Upper lobe of left lung (tissue), 4 donors: ENCODE measurements around the gene SLC40A1.

Experiments used
- EP300 ChIP-seq, 4 donors: sonication (generic); formaldehyde crosslinking; IDR thresholded peaks; one replicate each; pipeline ENCODE4 v1.5.1; 2017; ENCODE audit warnings: antibody characterized with exemption in 4 of 4, control low read depth in 2 of 4
- POLR2A ChIP-seq, 4 donors: fragments of 450-650 bp; IDR thresholded peaks; one replicate each; pipeline ENCODE4 v1.5.1; 2016 to 2017; ENCODE audit warnings: antibody characterized with exemption in 4 of 4, mild to moderate bottlenecking in 2 of 4
- POLR2AphosphoS5 ChIP-seq, 2 donors: sonication (generic); formaldehyde crosslinking; IDR thresholded peaks; one replicate each; pipeline ENCODE4 v1.5.1; 2017; ENCODE audit warnings: antibody characterized with exemption in 2 of 2
- TF ChIP-seq, protein P1 (sequence below), 6 experiments: fragments of 450-650 bp in 4 of 6; fragments of 200-600 bp in 2 of 6; sonication (generic) in 2 of 6; IDR thresholded peaks; one replicate each; pipeline ENCODE4 v1.5.1; 2016 to 2019; ENCODE audit warnings: antibody characterized with exemption in 6 of 6

DNA sequence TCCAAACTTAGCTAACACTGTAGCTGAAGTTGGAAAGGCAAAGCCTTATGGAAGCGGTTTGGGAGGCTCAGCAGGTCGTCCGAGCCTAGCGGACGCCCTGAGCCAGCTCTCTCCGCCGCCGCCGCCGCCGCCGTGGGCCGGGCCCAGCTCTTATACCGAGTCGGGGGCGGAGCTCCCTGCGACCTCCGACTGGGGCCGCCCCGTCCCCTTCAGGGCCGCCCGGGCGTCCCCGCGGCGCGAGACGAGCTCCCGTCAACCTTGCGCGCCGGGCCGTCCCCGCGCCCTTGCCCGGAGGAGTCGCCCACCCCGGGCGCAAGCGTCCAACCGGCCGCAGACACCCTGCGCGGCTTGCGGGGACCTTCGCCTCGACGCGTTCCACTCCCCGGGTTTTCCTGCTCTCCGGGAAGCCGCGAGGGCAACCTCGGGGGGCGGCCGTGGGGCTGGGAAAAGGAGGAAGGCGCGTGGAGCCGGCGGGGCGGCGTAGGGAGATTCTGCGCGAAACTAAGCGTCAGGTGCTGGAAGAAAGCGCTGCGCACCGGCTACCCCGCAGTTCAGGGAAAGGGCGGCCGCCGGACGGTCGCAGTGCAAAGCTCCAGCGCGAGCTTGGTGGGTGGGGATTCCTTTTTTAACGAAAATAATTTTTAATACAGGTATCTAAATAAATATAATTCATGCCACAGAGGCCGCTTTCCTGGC lies at the start of gene SLC40A1:
- TF ChIP-seq, protein P1, sequence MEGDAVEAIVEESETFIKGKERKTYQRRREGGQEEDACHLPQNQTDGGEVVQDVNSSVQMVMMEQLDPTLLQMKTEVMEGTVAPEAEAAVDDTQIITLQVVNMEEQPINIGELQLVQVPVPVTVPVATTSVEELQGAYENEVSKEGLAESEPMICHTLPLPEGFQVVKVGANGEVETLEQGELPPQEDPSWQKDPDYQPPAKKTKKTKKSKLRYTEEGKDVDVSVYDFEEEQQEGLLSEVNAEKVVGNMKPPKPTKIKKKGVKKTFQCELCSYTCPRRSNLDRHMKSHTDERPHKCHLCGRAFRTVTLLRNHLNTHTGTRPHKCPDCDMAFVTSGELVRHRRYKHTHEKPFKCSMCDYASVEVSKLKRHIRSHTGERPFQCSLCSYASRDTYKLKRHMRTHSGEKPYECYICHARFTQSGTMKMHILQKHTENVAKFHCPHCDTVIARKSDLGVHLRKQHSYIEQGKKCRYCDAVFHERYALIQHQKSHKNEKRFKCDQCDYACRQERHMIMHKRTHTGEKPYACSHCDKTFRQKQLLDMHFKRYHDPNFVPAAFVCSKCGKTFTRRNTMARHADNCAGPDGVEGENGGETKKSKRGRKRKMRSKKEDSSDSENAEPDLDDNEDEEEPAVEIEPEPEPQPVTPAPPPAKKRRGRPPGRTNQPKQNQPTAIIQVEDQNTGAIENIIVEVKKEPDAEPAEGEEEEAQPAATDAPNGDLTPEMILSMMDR (IDR thresholded peaks at IDR 0.05): peak in 1 of 6 experiments; percentile 24
- peak; percentile 65 to 78 for TF ChIP-seq POLR2AphosphoS5 (IDR thresholded peaks at IDR 0.05)
- TF ChIP-seq POLR2A (IDR thresholded peaks at IDR 0.05): peak in 3 of 4 donors; percentile 76 to 96 (median 91)
- TF ChIP-seq EP300 (IDR thresholded peaks at IDR 0.05): no peak
